IMR-90 (cell line): Measurements from ENCODE around the gene ALPP. TPM values are rescaled to one million over a fixed set of nuclear protein-coding genes. Genes with fewer than 3 reads are reported as not detected.

Source experiments
- ATAC-seq: fragments of 200-7000 bp; cut with Tn5 transposase; 2 replicates; pipeline ENCODE4 v1.9.1; 2020; ENCODE audit warnings: low read depth, mild to moderate bottlenecking, moderate library complexity
- BruUV-seq: library from RNA; stranded (reverse); fragments of 400-500 nt; replicated peaks from 2 replicates; lab custom pipeline; 2021; lab: Mats Ljungman, UMichigan
- CTCF ChIA-PET: fragments of 300-600 bp; formaldehyde crosslinking; extraction: SDS; loops from one replicate; lab custom pipeline; 2021; ENCODE audit warnings: antibody characterized with exemption; lab: Yijun Ruan, JAX
- POLR2A ChIA-PET: fragments of 300-600 bp; sonication (Branson Sonifier 250); formaldehyde crosslinking; loops from one replicate; lab custom pipeline; 2022; ENCODE audit warnings: antibody characterized with exemption; ENCODE audit not compliant: unreplicated experiment; lab: Charles Lee
- DNase-seq: peaks from one replicate; pipeline ENCODE4 v3.0.0; 2013
- H2AFZ ChIP-seq: replicated peaks from 2 replicates; pipeline ENCODE3; 2013; ENCODE audit warnings: low read length, mild to moderate bottlenecking; ENCODE audit not compliant: poor library complexity
- H2AK5ac ChIP-seq: 2 replicates; pipeline ENCODE4 v1.6.1; 2013; ENCODE audit warnings: low read depth, low read length, inconsistent platforms
- H2AK9ac ChIP-seq: replicated peaks from 2 replicates; pipeline ENCODE3; 2013; ENCODE audit warnings: mild to moderate bottlenecking, low read depth, low read length, moderate library complexity; ENCODE audit not compliant: poor library complexity
- H2BK120ac ChIP-seq: 2 replicates; pipeline ENCODE4 v1.6.1; 2013; ENCODE audit warnings: low read depth, low read length, inconsistent platforms
- H2BK15ac ChIP-seq: 3 replicates; pipeline ENCODE4 v1.6.1; 2013; ENCODE audit warnings: low read depth, low read length, inconsistent platforms
- H2BK20ac ChIP-seq: 2 replicates; pipeline ENCODE4 v1.6.1; 2013; ENCODE audit warnings: low read depth, mild to moderate bottlenecking, inconsistent platforms, low read length, moderate library complexity
- H2BK5ac ChIP-seq: 2 replicates; pipeline ENCODE4 v1.6.1; 2013; ENCODE audit warnings: mild to moderate bottlenecking, low read depth, low read length, inconsistent platforms; ENCODE audit not compliant: poor library complexity, severe bottlenecking
- H3K14ac ChIP-seq: replicated peaks from 2 replicates; pipeline ENCODE4 v1.6.1; 2013; ENCODE audit warnings: low read depth, low read length, inconsistent platforms
- H3K18ac ChIP-seq: 2 replicates; pipeline ENCODE4 v1.6.1; 2013; ENCODE audit warnings: low read depth, low read length, control low read depth
- H3K23ac ChIP-seq: 2 replicates; pipeline ENCODE4 v1.6.1; 2013; ENCODE audit warnings: low read depth, low read length, inconsistent platforms
- H3K27ac ChIP-seq: 2 replicates; pipeline ENCODE4 v1.5.1; 2013; ENCODE audit warnings: mild to moderate bottlenecking, control low read depth, low read length; ENCODE audit not compliant: insufficient read depth
- H3K27me3 ChIP-seq: 2 replicates; pipeline ENCODE4 v1.6.1; 2013; ENCODE audit warnings: low read length; ENCODE audit not compliant: control insufficient read depth, insufficient read depth
- H3K36me3 ChIP-seq: 2 replicates; pipeline ENCODE4 v1.6.1; 2013; ENCODE audit warnings: low read length, mixed read lengths; ENCODE audit not compliant: control insufficient read depth, insufficient read depth
- H3K4ac ChIP-seq: 2 replicates; pipeline ENCODE4 v1.6.1; 2013; ENCODE audit warnings: low read depth, low read length, inconsistent platforms
- H3K4me1 ChIP-seq: 2 replicates; pipeline ENCODE4 v1.6.1; 2013; ENCODE audit warnings: low read length, mixed read lengths; ENCODE audit not compliant: control insufficient read depth, insufficient read depth
- H3K4me2 ChIP-seq: 2 replicates; pipeline ENCODE4 v1.6.1; 2013; ENCODE audit warnings: low read depth, mild to moderate bottlenecking, control low read depth, low read length, moderate library complexity
- H3K4me3 ChIP-seq: 2 replicates; pipeline ENCODE4 v1.5.1; 2013; ENCODE audit warnings: low read depth, mild to moderate bottlenecking, control low read depth, low read length, moderate library complexity; ENCODE audit not compliant: insufficient read depth
- H3K56ac ChIP-seq: 2 replicates; pipeline ENCODE4 v1.6.1; 2013; ENCODE audit warnings: low read length, inconsistent platforms; ENCODE audit not compliant: insufficient read depth; ENCODE audit errors: extremely low read depth
- H3K79me1 ChIP-seq, 2 experiments: 2 replicates each; pipeline ENCODE4 v1.6.1; 2013; ENCODE audit warnings: low read length in 2 of 2, inconsistent platforms in 1 of 2, low read depth in 1 of 2
- H3K9ac ChIP-seq: 2 replicates; pipeline ENCODE4 v1.6.1; 2013; ENCODE audit warnings: low read depth, low read length, control low read depth
- H3K9me1 ChIP-seq: 2 replicates; pipeline ENCODE4 v1.6.1; 2013; ENCODE audit warnings: low read length, inconsistent platforms; ENCODE audit not compliant: insufficient read depth
- H3K9me3 ChIP-seq: 2 replicates; pipeline ENCODE4 v1.6.1; 2013; ENCODE audit warnings: low read length; ENCODE audit not compliant: control insufficient read depth, insufficient read depth
- H4K20me1 ChIP-seq: 2 replicates; pipeline ENCODE4 v1.6.1; 2013; ENCODE audit warnings: low read length, inconsistent platforms; ENCODE audit not compliant: insufficient read depth
- H4K5ac ChIP-seq: 2 replicates; pipeline ENCODE4 v1.6.1; 2013; ENCODE audit warnings: mild to moderate bottlenecking, low read depth, low read length, control low read depth
- H4K8ac ChIP-seq, 2 experiments: 2 replicates each; pipeline ENCODE4 v1.6.1; 2013; ENCODE audit warnings: low read depth in 2 of 2, low read length in 2 of 2, control low read depth in 1 of 2, inconsistent platforms in 1 of 2
- H4K91ac ChIP-seq: 2 replicates; pipeline ENCODE4 v1.6.1; 2013; ENCODE audit warnings: low read depth, low read length, inconsistent platforms; ENCODE audit not compliant: insufficient read depth
- BHLHE40 ChIP-seq: fragments of 150-350 bp; IDR thresholded peaks from 2 replicates; pipeline ENCODE4 v1.6.1; 2016; ENCODE audit warnings: mild to moderate bottlenecking, low read depth, low read length
- CEBPB ChIP-seq: IDR thresholded peaks from 2 replicates; pipeline ENCODE4 v1.6.1; 2012; ENCODE audit warnings: low read depth, low read length, improper control_type of control experiment
- CHD1 ChIP-seq: IDR thresholded peaks from 2 replicates; pipeline ENCODE4 v1.6.1; 2012; ENCODE audit warnings: low read depth, low read length, improper control_type of control experiment
- ELK1 ChIP-seq: fragments of 150-350 bp; IDR thresholded peaks from 2 replicates; pipeline ENCODE4 v1.6.1; 2016; ENCODE audit warnings: low read depth, mild to moderate bottlenecking, low read length, moderate library complexity, borderline replicate concordance
- FOS ChIP-seq: fragments of 150-350 bp; IDR thresholded peaks from 2 replicates; pipeline ENCODE4 v1.6.1; 2016; ENCODE audit warnings: low read depth, low read length
- MAFK ChIP-seq: IDR thresholded peaks from 2 replicates; pipeline ENCODE4 v1.6.1; 2012; ENCODE audit warnings: low read depth, low read length, improper control_type of control experiment
- MXI1 ChIP-seq: IDR thresholded peaks from 2 replicates; pipeline ENCODE4 v1.6.1; 2012; ENCODE audit warnings: low read depth, mild to moderate bottlenecking, low read length, moderate library complexity, borderline replicate concordance
- NFE2L2 ChIP-seq: fragments of 150-350 bp; IDR thresholded peaks from 2 replicates; pipeline ENCODE4 v1.6.1; 2016; ENCODE audit warnings: low read depth, mild to moderate bottlenecking, low read length
- POLR2A ChIP-seq: IDR thresholded peaks from 2 replicates; pipeline ENCODE4 v1.6.1; 2012; ENCODE audit warnings: mild to moderate bottlenecking, low read depth, low read length
- RCOR1 ChIP-seq: IDR thresholded peaks from 2 replicates; pipeline ENCODE4 v1.6.1; 2012; ENCODE audit warnings: mild to moderate bottlenecking, low read length, improper control_type of control experiment; ENCODE audit not compliant: insufficient replicate concordance
- RFX5 ChIP-seq: IDR thresholded peaks from 2 replicates; pipeline ENCODE4 v1.8.0; 2012; ENCODE audit warnings: low read depth, mild to moderate bottlenecking, low read length, moderate library complexity
- SMC3 ChIP-seq: fragments of 150-350 bp; IDR thresholded peaks from 2 replicates; pipeline ENCODE4 v1.6.1; 2016; ENCODE audit warnings: low read depth, mild to moderate bottlenecking, antibody characterized with exemption, low read length, moderate library complexity
- USF2 ChIP-seq: fragments of 150-350 bp; IDR thresholded peaks from 2 replicates; pipeline ENCODE4 v1.6.1; 2017; ENCODE audit warnings: mild to moderate bottlenecking, antibody characterized with exemption, low read length, low read depth
- WGBS, 2 experiments: methylation state at CpG; one replicate each; pipeline versions ENCODE4 v1.1.5 to v1.1.7; 2013; ENCODE audit warnings: missing lambda C conversion rate in 2 of 2; ENCODE audit not compliant: insufficient read length in 1 of 2; ENCODE audit errors: extremely low coverage in 2 of 2; 5-methylcytosine and 5-hydroxymethylcytosine counted together
- dilution Hi-C: fragments of 300-500 bp; cut with HindIII; formaldehyde crosslinking; loops from one replicate; pipeline ENCODE4 v1.14.3; 2018; ENCODE audit warnings: low sequenced_read_pairs; ENCODE audit not compliant: unreplicated experiment
- in situ Hi-C: fragments of 300-500 bp; cut with MboI; formaldehyde crosslinking; loops from 3 replicates; pipeline ENCODE4 v1.14.3; 2019; ENCODE audit warnings: low sequenced_read_pairs, inconsistent platforms, mixed read lengths
- intact Hi-C: fragments of 100-400 bp; cut with micrococcal nuclease; formaldehyde crosslinking; loops from 2 replicates; pipeline ENCODE4 v1.10.0; 2022
- polyA plus RNA-seq, 3 experiments: library from polyadenylated mRNA; depleted of rRNA; stranded (reverse); fragments of >200 nt; gene quantifications; 2 replicates each; pipeline ENCODE4 v1.2.3, GENCODE V29; 2012; ENCODE audit warnings: low replicate concordance in 1 of 3
- total RNA-seq: library from RNA; depleted of rRNA; stranded (reverse); fragments of >200 nt; gene quantifications from 2 replicates; pipeline ENCODE4 v1.2.3, GENCODE V29; 2012

Gene ALPP
- total and polyA plus RNA-seq, 2 of the 4 experiments (the other 2 are of a cell fraction): not detected

DNA sequence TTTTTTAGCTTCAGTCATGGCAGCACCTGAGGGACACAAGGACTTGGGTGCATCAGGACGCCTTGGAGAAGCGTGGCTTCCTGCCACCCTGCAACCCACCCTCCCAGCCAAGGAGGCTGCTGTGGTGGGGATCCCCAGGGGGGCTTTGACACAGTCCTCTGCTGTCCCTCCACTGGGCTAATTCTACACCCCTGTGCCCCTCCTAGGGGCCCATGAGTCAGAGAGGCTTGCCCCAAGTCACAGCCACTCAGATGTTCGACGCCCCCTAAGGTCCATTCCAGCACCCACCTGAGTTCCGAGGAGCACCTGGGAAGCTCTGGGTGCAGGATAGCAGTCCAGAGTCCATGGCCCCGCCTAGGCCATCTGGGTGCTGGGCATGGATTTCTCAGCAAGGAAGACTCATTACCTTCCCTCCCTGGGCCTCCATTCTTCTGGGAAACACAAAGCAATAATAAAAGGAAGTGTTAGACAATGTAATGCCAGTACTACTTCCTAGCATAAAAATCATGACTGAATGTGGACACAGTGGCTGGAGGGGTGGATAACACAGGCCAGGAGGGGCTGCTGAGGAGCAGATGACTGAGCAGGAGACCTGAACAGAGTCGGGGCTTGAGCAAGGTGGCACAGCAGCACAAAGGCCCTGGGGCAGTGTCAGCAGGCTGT is 31.8 kb downstream of the ALPP start:
- H3K18ac ChIP-seq: no peak overlapping the region
- H2AK5ac ChIP-seq: no peak overlapping the region
- no peaks in the 10 kb centered on the region for H3K79me1 ChIP-seq
- ATAC-seq (no peak), DNase-seq (no peak)
- TF ChIP-seq RFX5 (no peak), NFE2L2 (no peak), CHD1 (no peak), POLR2A (no peak), USF2 (no peak), MXI1 (no peak), SMC3 (no peak), CEBPB (no peak), BHLHE40 (no peak), ELK1 (no peak), MAFK (no peak), FOS (no peak), RCOR1 (no peak)
- H3K4me1 ChIP-seq: no peaks in the 10 kb centered on the region
- no peak overlapping the region for H3K56ac ChIP-seq
- intact Hi-C loops: no loop called here
- dilution Hi-C loops: no loop called here
- no peak overlapping the region for H3K23ac ChIP-seq
- ChIA-PET POLR2A (no interaction called here), CTCF (interaction anchor here (0.7 kb wide), 1 partner anchor 29 kb away, joined by 3 read pairs; no protein-coding TSS in a partner anchor)
- H4K20me1 ChIP-seq: no peaks in the 10 kb centered on the region
- no peak overlapping the region for H2BK5ac ChIP-seq
- no peak overlapping the region for H4K5ac ChIP-seq
- no peaks in the 10 kb centered on the region for H3K9me3 ChIP-seq
- in situ Hi-C loops: no loop called here
- no peak overlapping the region for H2AFZ ChIP-seq
- no peak overlapping the region for H2BK20ac ChIP-seq
- H4K8ac ChIP-seq: no peak overlapping the region
- no peak overlapping the region for H3K9ac ChIP-seq
- no peak overlapping the region for H2BK15ac ChIP-seq
- H3K36me3 ChIP-seq: no peaks in the 10 kb centered on the region
- no TSS peak for BruUV-seq
- H3K4me3 ChIP-seq: no peak overlapping the region
- H3K9me1 ChIP-seq: no peaks in the 10 kb centered on the region
- 53% methylated on average over 3 of the region's 7 CpGs; no CpG with 5 or more reads in 1 of the 2 experiments for WGBS, 2 experiments
- H4K91ac ChIP-seq: no peak overlapping the region
- H3K27me3 ChIP-seq: peaks cover 33% of the 10 kb centered on the region
- no peak overlapping the region for H3K4ac ChIP-seq
- H3K27ac ChIP-seq: no peak overlapping the region
- H2AK9ac ChIP-seq: no peak overlapping the region
- H2BK120ac ChIP-seq: no peak overlapping the region
- no peak overlapping the region for H3K14ac ChIP-seq
- no peak overlapping the region for H3K4me2 ChIP-seq
